AG04450 (cell line): Measurements from ENCODE around the gene TMEM52. TPM values are rescaled to one million over a fixed set of nuclear protein-coding genes. Genes with fewer than 3 reads are reported as not detected.

ENCODE experiments used
- CTCF ChIA-PET: fragments of 300-600, 350-600 bp; formaldehyde crosslinking; extraction: SDS; loops from one replicate; lab custom pipeline; 2022; ENCODE audit warnings: antibody characterized with exemption, inconsistent platforms; lab: Charles Lee
- POLR2A ChIA-PET: fragments of 350-600 bp; formaldehyde crosslinking; extraction: SDS; loops from one replicate; lab custom pipeline; 2021; ENCODE audit warnings: antibody characterized with exemption, inconsistent platforms; lab: Yijun Ruan, JAX
- DNase-seq: peaks from one replicate; pipeline ENCODE4 v3.0.0-alpha.2; 2011; ENCODE audit warnings: low read depth, low spot score
- H3K27ac ChIP-seq: one replicate; pipeline ENCODE4 v1.5.1; 2012; ENCODE audit warnings: low read depth, low read length, control low read depth
- H3K27me3 ChIP-seq: one replicate; pipeline ENCODE4 v1.6.0; 2012; ENCODE audit warnings: low read length; ENCODE audit not compliant: control insufficient read depth, insufficient read depth
- H3K4me3 ChIP-seq: 2 replicates; pipeline ENCODE4 v1.5.1; 2011; ENCODE audit warnings: mild to moderate bottlenecking, low read depth, low read length, control low read depth
- H3K9me3 ChIP-seq: 2 replicates; pipeline ENCODE4 v1.5.1; 2012; ENCODE audit warnings: low read length; ENCODE audit not compliant: control insufficient read depth, insufficient read depth
- polyA plus RNA-seq: library from polyadenylated mRNA; depleted of rRNA; stranded (reverse); fragments of >200 nt; gene quantifications from 2 replicates; pipeline ENCODE4 v1.2.3, GENCODE V29; 2011
- TF ChIP-seq, protein P1 (sequence below): IDR thresholded peaks from 2 replicates; pipeline ENCODE4 v1.5.1; 2011; ENCODE audit warnings: low read depth, low read length, control low read depth, inconsistent platforms

The TMEM52 gene
- polyA plus RNA-seq, 1 experiment, result 0.30 TPM

GRCh38 chr1:1920608-1921458 lies 1.8 kb upstream of the TMEM52 start:
- Histone ChIP-seq H3K27me3 (peaks cover 6% of the 10 kb centered on the region), H3K27ac (no peak overlapping the region), H3K4me3 (no peak overlapping the region), H3K9me3 (peaks cover 3% of the 10 kb centered on the region; the same call in 1 of the 2 replicates)
- TF ChIP-seq, protein P1, sequence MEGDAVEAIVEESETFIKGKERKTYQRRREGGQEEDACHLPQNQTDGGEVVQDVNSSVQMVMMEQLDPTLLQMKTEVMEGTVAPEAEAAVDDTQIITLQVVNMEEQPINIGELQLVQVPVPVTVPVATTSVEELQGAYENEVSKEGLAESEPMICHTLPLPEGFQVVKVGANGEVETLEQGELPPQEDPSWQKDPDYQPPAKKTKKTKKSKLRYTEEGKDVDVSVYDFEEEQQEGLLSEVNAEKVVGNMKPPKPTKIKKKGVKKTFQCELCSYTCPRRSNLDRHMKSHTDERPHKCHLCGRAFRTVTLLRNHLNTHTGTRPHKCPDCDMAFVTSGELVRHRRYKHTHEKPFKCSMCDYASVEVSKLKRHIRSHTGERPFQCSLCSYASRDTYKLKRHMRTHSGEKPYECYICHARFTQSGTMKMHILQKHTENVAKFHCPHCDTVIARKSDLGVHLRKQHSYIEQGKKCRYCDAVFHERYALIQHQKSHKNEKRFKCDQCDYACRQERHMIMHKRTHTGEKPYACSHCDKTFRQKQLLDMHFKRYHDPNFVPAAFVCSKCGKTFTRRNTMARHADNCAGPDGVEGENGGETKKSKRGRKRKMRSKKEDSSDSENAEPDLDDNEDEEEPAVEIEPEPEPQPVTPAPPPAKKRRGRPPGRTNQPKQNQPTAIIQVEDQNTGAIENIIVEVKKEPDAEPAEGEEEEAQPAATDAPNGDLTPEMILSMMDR, result no peak
- ChIA-PET POLR2A (interaction anchor here (0.6 kb wide), 2 partner anchors 15 to 269 kb away, joined by 3 to 6 read pairs; no protein-coding TSS in a partner anchor), CTCF (interaction anchor here (0.5 to 0.9 kb wide), 2 partner anchors 12 to 124 kb away, joined by 3 read pairs; no protein-coding TSS in a partner anchor)
- no peak for DNase-seq

DNA sequence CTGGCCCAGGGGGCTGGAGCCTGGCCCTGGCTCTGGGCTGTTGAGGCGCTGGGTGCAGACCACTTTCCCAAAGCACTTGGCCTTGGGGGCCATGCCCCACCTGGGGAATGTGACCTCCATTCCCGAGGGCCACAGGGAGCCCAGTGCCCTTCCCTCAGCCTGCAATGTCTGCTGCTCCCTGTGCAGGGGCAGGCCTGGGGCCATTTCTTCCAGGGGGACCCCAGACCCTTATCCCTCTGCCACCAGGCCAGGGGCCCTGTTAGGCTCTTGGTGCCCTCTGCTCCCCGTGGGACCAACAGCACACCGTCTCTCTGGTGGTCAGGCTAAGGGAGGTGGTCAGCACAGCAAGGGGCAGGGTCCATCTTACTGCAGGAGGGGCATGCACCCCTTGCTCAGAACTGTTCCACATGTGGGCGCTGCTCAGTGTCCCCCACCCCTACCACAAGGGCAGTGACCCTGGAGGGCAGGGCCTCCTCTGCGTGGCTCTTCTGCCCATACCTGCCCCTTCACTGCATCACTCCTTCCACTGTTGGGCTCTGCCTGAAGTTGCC lies 1.1 kb upstream of the TMEM52 start:
- TF ChIP-seq, protein P1, result no peak
- ChIA-PET POLR2A (interaction anchor here (0.6 kb wide), 1 partner anchor 269 kb away, joined by 3 read pairs; no protein-coding TSS in a partner anchor), CTCF (no interaction called here)
- no peak for DNase-seq
- peaks cover 3% of the 10 kb centered on the region; the same call in 1 of the 2 replicates for H3K9me3 ChIP-seq
- H3K27me3 ChIP-seq, result peaks cover 6% of the 10 kb centered on the region
- no peak overlapping the region for H3K27ac ChIP-seq
- no peak overlapping the region for H3K4me3 ChIP-seq

DNA sequence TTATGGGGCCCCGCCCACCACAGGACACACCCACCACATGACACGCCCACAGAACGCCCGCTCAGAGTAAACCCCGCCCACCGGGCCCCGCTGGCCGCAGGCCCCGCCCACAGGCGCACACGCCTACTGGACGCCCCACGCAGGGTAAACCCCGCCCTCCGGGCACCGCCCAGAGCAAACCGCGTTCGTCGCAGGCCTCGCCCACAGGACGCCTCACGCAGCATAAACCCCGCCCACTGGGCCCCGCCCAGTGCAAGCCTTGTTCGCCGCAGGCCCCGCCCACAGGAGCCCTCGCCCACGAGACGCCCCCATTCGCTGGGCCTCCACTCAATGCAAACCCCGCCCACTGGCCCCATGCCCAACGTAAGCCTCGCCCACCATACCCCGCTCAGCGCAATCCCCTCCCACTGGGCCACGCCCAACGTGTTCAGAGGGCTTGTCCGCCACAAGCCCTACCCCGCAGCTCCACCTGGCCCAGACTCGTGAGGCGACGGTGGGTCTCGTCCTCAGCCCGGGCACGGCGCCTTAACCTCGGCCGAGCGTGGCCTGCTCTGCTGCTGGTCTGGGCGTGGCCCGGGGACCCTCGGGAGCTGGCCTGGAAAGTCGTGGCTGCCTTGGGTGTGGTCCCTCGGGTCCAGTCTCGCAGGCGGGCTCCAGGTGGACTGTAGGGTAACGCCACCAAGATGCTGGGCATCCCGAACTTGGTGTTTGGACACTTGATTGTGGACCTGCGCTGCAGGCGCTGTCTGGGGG lies 401 bp upstream of the TMEM52 start:
- CTCF ChIA-PET, result no interaction called here

DNA sequence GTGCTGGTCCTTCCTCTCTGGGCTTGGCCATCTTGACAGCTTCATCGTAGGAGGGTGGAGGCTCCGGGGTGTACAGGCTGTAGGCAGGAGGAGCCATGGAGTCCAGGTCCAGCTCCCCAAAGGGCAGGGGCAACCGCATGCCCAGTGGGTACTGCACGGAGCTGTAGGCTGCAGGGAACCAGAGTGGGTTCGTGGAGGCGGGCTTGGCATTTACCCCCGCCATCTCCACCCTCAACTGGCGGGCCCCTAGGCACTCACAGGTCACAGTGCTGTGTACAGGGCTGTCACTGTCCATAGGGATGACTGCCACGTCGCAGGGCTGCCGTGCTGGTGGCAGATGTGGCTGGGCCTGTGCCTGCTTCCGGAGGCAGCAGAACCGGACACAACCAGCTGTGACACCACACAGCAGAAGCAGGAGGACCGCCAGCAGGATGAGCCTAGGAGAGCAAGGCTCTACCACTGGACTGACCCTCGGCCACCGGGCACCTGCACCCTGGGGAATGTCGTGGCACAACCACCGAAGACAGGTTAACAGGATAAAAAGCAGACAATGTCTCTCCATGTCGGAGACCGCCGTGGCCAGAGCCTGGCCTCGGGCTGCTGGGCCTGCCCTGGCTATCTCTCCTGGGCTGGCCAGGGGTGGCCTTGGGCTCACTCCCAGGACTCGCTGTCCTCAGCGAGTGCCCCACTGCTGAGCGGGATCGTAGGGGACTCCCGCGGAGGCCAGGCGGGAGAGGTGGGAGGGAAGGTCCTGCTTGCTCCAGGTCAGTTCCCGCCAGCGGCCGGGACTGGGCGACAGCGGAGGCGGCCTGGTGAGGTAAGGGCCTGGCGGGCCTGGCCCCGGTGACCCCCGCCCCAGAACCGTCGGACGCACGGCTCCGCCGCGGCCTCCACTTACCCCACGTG lies 831 bp downstream of the TMEM52 start:
- Histone ChIP-seq H3K27me3 (peaks cover 8% of the 10 kb centered on the region), H3K9me3 (peaks cover 3% of the 10 kb centered on the region; the same call in 1 of the 2 replicates), H3K4me3 (peak overlapping the region; percentile 53), H3K27ac (no peak overlapping the region)
- TF ChIP-seq, protein P1, result no peak
- POLR2A ChIA-PET, result no interaction called here
- DNase-seq, result no peak
- CTCF ChIA-PET, result interaction anchor here (1.3 kb wide), 1 partner anchor 126 kb away, joined by 4 read pairs; no protein-coding TSS in a partner anchor

More for the DNA sequence above, 401 bp upstream of the TMEM52 start:
- Histone ChIP-seq H3K9me3 (peaks cover 3% of the 10 kb centered on the region; the same call in 1 of the 2 replicates), H3K27ac (no peak overlapping the region), H3K27me3 (peaks cover 8% of the 10 kb centered on the region), H3K4me3 (peak overlapping the region; percentile 53)
- DNase-seq, result peak; percentile 87
- POLR2A ChIA-PET, result no interaction called here
- TF ChIP-seq, protein P1, result no peak
